K562 (cell line): ENCODE measurements around the gene SHC1. TPM values are rescaled to one million over a fixed set of nuclear protein-coding genes. Genes with fewer than 3 reads are reported as not detected.

Source experiments
- ARHGAP35 ChIP-seq: fragments of 450-650 bp; IDR thresholded peaks from 2 replicates; pipeline ENCODE4 v1.6.1; 2018; ENCODE audit not compliant: partially characterized antibody
- CHCHD3 ChIP-seq: fragments of 250-450 bp; sonication (Bioruptor Pico); IDR thresholded peaks from 2 replicates; pipeline ENCODE4 v2.1.2; 2022; ENCODE audit warnings: mild to moderate bottlenecking
- GABPB1 ChIP-seq: sonication (generic); formaldehyde crosslinking; IDR thresholded peaks from 2 replicates; pipeline ENCODE4 v1.8.0; 2022; ENCODE audit warnings: mild to moderate bottlenecking, missing genetic modification reagents
- HMG20A ChIP-seq: fragments of 450-650 bp; formaldehyde crosslinking; conservative IDR thresholded peaks from 2 replicates; pipeline ENCODE4 v1.4.0; 2020; ENCODE audit warnings: mild to moderate bottlenecking, mixed read lengths
- MEF2D ChIP-seq: conservative IDR thresholded peaks from 2 replicates; pipeline ENCODE4 v1.6.1; 2016; ENCODE audit warnings: low read depth, missing genetic modification characterization, missing compliant biosample characterization
- MYBL2 ChIP-seq, 2 experiments: fragments of 450-650 bp in 1 of 2; sonication (generic) in 1 of 2; formaldehyde crosslinking in 1 of 2; IDR thresholded peaks; 2 replicates each; pipeline versions ENCODE4 v1.6.1 to v1.8.1; 2017 to 2022; ENCODE audit warnings: borderline replicate concordance in 1 of 2, inconsistent platforms in 1 of 2, low read depth in 1 of 2, mild to moderate bottlenecking in 1 of 2, missing genetic modification reagents in 1 of 2, moderate library complexity in 1 of 2
- NELFE ChIP-seq: IDR thresholded peaks from 2 replicates; pipeline ENCODE4 v1.6.1; 2011; ENCODE audit warnings: mild to moderate bottlenecking; ENCODE audit not compliant: insufficient read depth, insufficient read length
- PCBP2 ChIP-seq: fragments of 200-400 bp; formaldehyde crosslinking; IDR thresholded peaks from 2 replicates; pipeline ENCODE4 v1.6.1; 2018; ENCODE audit warnings: low read length, low read depth, mild to moderate bottlenecking, moderate library complexity; ENCODE audit not compliant: poor library complexity, severe bottlenecking
- POLR2B ChIP-seq: fragments of 450-650 bp; IDR thresholded peaks from 2 replicates; pipeline ENCODE4 v1.6.1; 2018; ENCODE audit warnings: low read depth; ENCODE audit not compliant: partially characterized antibody
- PURB ChIP-seq: sonication (generic); formaldehyde crosslinking; IDR thresholded peaks from 2 replicates; pipeline ENCODE4 v1.9.0; 2021; ENCODE audit warnings: low read depth, mild to moderate bottlenecking, missing genetic modification reagents
- RAD21 ChIP-seq, 2 experiments: fragments of 250-450 bp in 1 of 2; fragments of 450-650 bp in 1 of 2; sonication (Bioruptor Pico) in 1 of 2; formaldehyde crosslinking in 1 of 2; IDR thresholded peaks in 1 of 2; conservative IDR thresholded peaks in 1 of 2; 2 replicates each; pipeline versions ENCODE4 v1.4.0 to v1.8.0; 2020 to 2022; ENCODE audit warnings: mild to moderate bottlenecking in 2 of 2, moderate library complexity in 1 of 2
- RFX5 ChIP-seq: IDR thresholded peaks from 2 replicates; pipeline ENCODE4 v1.6.1; 2011; ENCODE audit warnings: low read depth, mild to moderate bottlenecking, improper control_type of control experiment, low read length
- SNRNP70 ChIP-seq: fragments of 200-400 bp; formaldehyde crosslinking; optimal IDR thresholded peaks from 2 replicates; pipeline ENCODE3; 2017; ENCODE audit warnings: low read depth, low read length
- TBL1XR1 ChIP-seq, 2 experiments: IDR thresholded peaks; 2 replicates each; pipeline ENCODE4 v1.6.1; 2012; ENCODE audit warnings: improper control_type of control experiment in 2 of 2, low read length in 2 of 2, mild to moderate bottlenecking in 1 of 2
- ZNF134 ChIP-seq: fragments of 250-450 bp; sonication (Bioruptor Pico); conservative IDR thresholded peaks from 2 replicates; pipeline ENCODE4 v1.4.0; 2020
- ZNF695 ChIP-seq: fragments of 450-650 bp; formaldehyde crosslinking; IDR thresholded peaks from 2 replicates; pipeline ENCODE4 v1.4.0; 2020; ENCODE audit warnings: mild to moderate bottlenecking, moderate library complexity
- polyA plus RNA-seq, 8 experiments: library from polyadenylated mRNA; depleted of rRNA in 4 of 8; stranded (reverse) in 5 of 8; unstranded in 3 of 8; fragments of >200 nt; fragmentation: Nextera tagmentation in 2 of 8; fragmentation: Illumina TruSeq in 1 of 8; extraction: Ambion mirVana in 2 of 8; extraction: Trizol in 1 of 8; gene quantifications; 2 replicates each; pipeline versions ENCODE4 v1.2.1 to v1.2.3, GENCODE V29; 2011 to 2014; ENCODE audit warnings: inconsistent platforms in 1 of 8, missing spikeins in 1 of 8
- total RNA-seq, 7 experiments: library from RNA; depleted of rRNA in 6 of 7; stranded (reverse); fragments of >200 nt in 6 of 7; fragmentation: Illumina TruSeq in 2 of 7; extraction: Trizol in 2 of 7; gene quantifications; 2 replicates each; pipeline versions ENCODE4 v1.2.1 to v1.2.3, GENCODE V29; 2011 to 2021; ENCODE audit warnings: low replicate concordance in 1 of 7
- TF ChIP-seq, protein P1 (sequence below): fragments of 450-650 bp; IDR thresholded peaks from 2 replicates; pipeline ENCODE4 v1.6.1; 2016; ENCODE audit warnings: borderline replicate concordance
- TF ChIP-seq, protein P2 (sequence below): fragments of 200-800 bp; sonication (Bioruptor generic); IDR thresholded peaks from 2 replicates; pipeline ENCODE4 v1.6.1; 2017; ENCODE audit warnings: missing genetic modification characterization, missing compliant biosample characterization
- TF ChIP-seq, protein P3 (sequence below): sonication (generic); formaldehyde crosslinking; IDR thresholded peaks from 2 replicates; pipeline ENCODE4 v1.8.0; 2022; ENCODE audit warnings: missing genetic modification reagents, mild to moderate bottlenecking, moderate library complexity, borderline replicate concordance
- TF ChIP-seq, protein P4 (sequence below): fragments of 250-450 bp; sonication (Bioruptor Pico); IDR thresholded peaks from 2 replicates; pipeline ENCODE4 v1.8.0; 2021; ENCODE audit warnings: borderline replicate concordance, mild to moderate bottlenecking, moderate library complexity; ENCODE audit not compliant: poor library complexity, severe bottlenecking
- TF ChIP-seq, protein P5 (sequence below), 2 experiments: fragments of 450-650 bp in 1 of 2; sonication (generic) in 1 of 2; formaldehyde crosslinking in 1 of 2; IDR thresholded peaks in 1 of 2; conservative IDR thresholded peaks in 1 of 2; 2 replicates each; pipeline versions ENCODE4 v1.6.1 to v1.8.1; 2016 to 2023; ENCODE audit warnings: mild to moderate bottlenecking in 2 of 2, moderate library complexity in 2 of 2, inconsistent platforms in 1 of 2, missing genetic modification reagents in 1 of 2

SHC1 gene
- total and polyA plus RNA-seq, 9 of the 15 experiments (the other 6 are each of a cell fraction or from before 2014, with no cell fraction given): 4.1 to 113 (median 51.9) TPM

DNA sequence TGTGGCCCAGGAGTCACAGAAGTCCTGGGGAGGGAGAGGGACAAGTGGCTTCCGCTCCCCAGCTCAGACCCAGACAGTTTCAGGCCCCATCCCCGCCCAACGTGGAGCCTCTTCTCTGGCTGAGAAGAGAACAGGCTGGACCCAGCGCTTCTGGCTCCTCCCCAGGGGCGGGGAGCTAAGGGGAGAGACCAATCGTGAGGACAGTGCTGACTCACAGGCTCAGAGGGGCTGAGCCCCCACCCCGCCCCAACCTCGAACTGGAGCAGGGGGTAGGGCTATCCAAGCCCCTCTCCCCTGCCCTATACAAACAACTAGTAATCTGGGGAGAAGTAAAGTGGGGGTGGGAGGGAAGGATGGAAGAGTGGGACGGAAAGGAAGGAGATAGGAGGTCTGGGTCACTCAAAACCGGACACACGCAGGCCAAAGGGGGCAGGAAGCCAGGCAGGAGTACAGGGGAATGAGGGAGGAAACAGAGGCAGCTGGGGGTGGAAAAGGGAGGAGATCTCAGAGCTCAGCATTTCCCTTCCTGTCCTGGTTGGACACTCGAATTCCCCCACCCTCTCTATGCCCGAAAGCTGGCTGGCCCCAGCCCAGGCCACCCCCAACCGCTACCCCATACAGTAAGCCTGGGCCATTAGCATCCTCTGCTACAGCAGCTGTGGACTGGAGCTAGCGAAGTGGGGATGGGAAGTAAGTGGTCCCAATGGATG lies at the start of gene SHC1 (continued):
- no peak for TF ChIP-seq CHCHD3 (CRISPR knock-in tag)
- no peak for TF ChIP-seq MYBL2 (IDR thresholded peaks at IDR 0.05; ENCODE audit: low read depth)
- no peak for TF ChIP-seq MYBL2 (CRISPR knock-in tag; IDR thresholded peaks at IDR 0.05; ENCODE audit: borderline replicate concordance)
- no peak for TF ChIP-seq TBL1XR1 (IDR thresholded peaks at IDR 0.05; ENCODE audit: low read length in 2 of 2)
- TF ChIP-seq HMG20A (CRISPR knock-in tag): no peak
- TF ChIP-seq, protein P1, sequence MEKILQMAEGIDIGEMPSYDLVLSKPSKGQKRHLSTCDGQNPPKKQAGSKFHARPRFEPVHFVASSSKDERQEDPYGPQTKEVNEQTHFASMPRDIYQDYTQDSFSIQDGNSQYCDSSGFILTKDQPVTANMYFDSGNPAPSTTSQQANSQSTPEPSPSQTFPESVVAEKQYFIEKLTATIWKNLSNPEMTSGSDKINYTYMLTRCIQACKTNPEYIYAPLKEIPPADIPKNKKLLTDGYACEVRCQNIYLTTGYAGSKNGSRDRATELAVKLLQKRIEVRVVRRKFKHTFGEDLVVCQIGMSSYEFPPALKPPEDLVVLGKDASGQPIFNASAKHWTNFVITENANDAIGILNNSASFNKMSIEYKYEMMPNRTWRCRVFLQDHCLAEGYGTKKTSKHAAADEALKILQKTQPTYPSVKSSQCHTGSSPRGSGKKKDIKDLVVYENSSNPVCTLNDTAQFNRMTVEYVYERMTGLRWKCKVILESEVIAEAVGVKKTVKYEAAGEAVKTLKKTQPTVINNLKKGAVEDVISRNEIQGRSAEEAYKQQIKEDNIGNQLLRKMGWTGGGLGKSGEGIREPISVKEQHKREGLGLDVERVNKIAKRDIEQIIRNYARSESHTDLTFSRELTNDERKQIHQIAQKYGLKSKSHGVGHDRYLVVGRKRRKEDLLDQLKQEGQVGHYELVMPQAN: no peak
- TF ChIP-seq NELFE: no peak
- no peak for TF ChIP-seq ARHGAP35
- TF ChIP-seq, protein P2, sequence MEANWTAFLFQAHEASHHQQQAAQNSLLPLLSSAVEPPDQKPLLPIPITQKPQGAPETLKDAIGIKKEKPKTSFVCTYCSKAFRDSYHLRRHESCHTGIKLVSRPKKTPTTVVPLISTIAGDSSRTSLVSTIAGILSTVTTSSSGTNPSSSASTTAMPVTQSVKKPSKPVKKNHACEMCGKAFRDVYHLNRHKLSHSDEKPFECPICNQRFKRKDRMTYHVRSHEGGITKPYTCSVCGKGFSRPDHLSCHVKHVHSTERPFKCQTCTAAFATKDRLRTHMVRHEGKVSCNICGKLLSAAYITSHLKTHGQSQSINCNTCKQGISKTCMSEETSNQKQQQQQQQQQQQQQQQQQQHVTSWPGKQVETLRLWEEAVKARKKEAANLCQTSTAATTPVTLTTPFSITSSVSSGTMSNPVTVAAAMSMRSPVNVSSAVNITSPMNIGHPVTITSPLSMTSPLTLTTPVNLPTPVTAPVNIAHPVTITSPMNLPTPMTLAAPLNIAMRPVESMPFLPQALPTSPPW (CRISPR knock-in tag): peak; percentile 87
- no peak for TF ChIP-seq ZNF695
- no peak for TF ChIP-seq PURB
- TF ChIP-seq MEF2D (tag): no peak
- TF ChIP-seq GABPB1 (CRISPR knock-in tag): no peak
- TF ChIP-seq POLR2B: peak; percentile 42
- TF ChIP-seq ZNF134: no peak
- no peak for TF ChIP-seq PCBP2
- no peak for TF ChIP-seq RFX5
- TF ChIP-seq, protein P3, sequence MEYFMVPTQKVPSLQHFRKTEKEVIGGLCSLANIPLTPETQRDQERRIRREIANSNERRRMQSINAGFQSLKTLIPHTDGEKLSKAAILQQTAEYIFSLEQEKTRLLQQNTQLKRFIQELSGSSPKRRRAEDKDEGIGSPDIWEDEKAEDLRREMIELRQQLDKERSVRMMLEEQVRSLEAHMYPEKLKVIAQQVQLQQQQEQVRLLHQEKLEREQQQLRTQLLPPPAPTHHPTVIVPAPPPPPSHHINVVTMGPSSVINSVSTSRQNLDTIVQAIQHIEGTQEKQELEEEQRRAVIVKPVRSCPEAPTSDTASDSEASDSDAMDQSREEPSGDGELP (CRISPR knock-in tag): peak; percentile 50; the same call in 1 of the 2 replicates
- TF ChIP-seq, protein P4, sequence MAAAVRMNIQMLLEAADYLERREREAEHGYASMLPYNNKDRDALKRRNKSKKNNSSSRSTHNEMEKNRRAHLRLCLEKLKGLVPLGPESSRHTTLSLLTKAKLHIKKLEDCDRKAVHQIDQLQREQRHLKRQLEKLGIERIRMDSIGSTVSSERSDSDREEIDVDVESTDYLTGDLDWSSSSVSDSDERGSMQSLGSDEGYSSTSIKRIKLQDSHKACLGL: no peak
- TF ChIP-seq, protein P5, sequence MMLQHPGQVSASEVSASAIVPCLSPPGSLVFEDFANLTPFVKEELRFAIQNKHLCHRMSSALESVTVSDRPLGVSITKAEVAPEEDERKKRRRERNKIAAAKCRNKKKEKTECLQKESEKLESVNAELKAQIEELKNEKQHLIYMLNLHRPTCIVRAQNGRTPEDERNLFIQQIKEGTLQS (IDR thresholded peaks at IDR 0.05): peak; percentile 75
- TF ChIP-seq, protein P5 (CRISPR knock-in tag; conservative IDR thresholded peaks at IDR 0.05): no peak
- TF ChIP-seq SNRNP70: no peak
- no peak for TF ChIP-seq RAD21 (CRISPR knock-in tag; conservative IDR thresholded peaks at IDR 0.05 in 1 of 2, IDR thresholded peaks at IDR 0.05 in 1 of 2)
